OCI-LY7 (cell line): Measurements from ENCODE around the gene KCNK5.

Experiments used
- EZH2phosphoT487 ChIP-seq: fragments of 200-600 bp; sonication (generic); IDR thresholded peaks from 2 replicates; pipeline ENCODE4 v1.6.1; 2018; ENCODE audit warnings: low read depth, borderline replicate concordance, mild to moderate bottlenecking, mixed run types, antibody characterized with exemption, low read length, moderate library complexity, mixed read lengths
- TF ChIP-seq, protein P1 (sequence below): fragments of 200-600 bp; sonication (generic); conservative IDR thresholded peaks from 2 replicates; pipeline ENCODE4 v1.5.1; 2014; ENCODE audit warnings: mild to moderate bottlenecking, antibody characterized with exemption, low read length, moderate library complexity, mixed read lengths

- TF ChIP-seq, protein P1, sequence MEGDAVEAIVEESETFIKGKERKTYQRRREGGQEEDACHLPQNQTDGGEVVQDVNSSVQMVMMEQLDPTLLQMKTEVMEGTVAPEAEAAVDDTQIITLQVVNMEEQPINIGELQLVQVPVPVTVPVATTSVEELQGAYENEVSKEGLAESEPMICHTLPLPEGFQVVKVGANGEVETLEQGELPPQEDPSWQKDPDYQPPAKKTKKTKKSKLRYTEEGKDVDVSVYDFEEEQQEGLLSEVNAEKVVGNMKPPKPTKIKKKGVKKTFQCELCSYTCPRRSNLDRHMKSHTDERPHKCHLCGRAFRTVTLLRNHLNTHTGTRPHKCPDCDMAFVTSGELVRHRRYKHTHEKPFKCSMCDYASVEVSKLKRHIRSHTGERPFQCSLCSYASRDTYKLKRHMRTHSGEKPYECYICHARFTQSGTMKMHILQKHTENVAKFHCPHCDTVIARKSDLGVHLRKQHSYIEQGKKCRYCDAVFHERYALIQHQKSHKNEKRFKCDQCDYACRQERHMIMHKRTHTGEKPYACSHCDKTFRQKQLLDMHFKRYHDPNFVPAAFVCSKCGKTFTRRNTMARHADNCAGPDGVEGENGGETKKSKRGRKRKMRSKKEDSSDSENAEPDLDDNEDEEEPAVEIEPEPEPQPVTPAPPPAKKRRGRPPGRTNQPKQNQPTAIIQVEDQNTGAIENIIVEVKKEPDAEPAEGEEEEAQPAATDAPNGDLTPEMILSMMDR: no peak
- no peak for TF ChIP-seq EZH2phosphoT487
Observed at GRCh38 chr6:39200498-39201020, 28.7 kb downstream of the KCNK5 start.
